Measurements from ENCODE around the gene GPATCH3.

- TF ChIP-seq EZH2phosphoT487 (IDR thresholded peaks at IDR 0.05; ENCODE audit: insufficient read depth, low read depth) (no peak), EZH2 (IDR thresholded peaks at IDR 0.05; ENCODE audit: insufficient read depth, poor library complexity, severe bottlenecking) (no peak)
Measured at GRCh38 chr1:26877326-26877725, 22.9 kb downstream of the GPATCH3 start.

Data from GM23248 (cell line).